Thyroid gland (tissue), 4 donors: Measurements from ENCODE around the gene TMEM170A. TPM values are rescaled to one million over a fixed set of nuclear protein-coding genes. Genes with fewer than 3 reads are reported as not detected.
"Not testable (repeated sequence)": the region's sequence is repeated elsewhere in the genome, so short reads cannot be mapped to it uniquely, and the experiment has no call there.

ENCODE experiments used
- DNase-seq, 2 donors: peaks; one replicate each; pipeline ENCODE4 v3.0.0-alpha.2; 2019
- H3K27ac ChIP-seq, 3 donors: fragments of 200-600 bp; sonication (generic); 1 replicate in 2 of 3; 2 replicates in 1 of 3; pipeline ENCODE4 v1.5.1; 2016 to 2019; ENCODE audit warnings: mild to moderate bottlenecking in 1 of 3, moderate library complexity in 1 of 3
- H3K27me3 ChIP-seq: fragments of 200-600 bp; sonication (generic); one replicate; pipeline ENCODE4 v1.5.1; 2019
- H3K36me3 ChIP-seq, 2 donors: fragments of 200-600 bp; sonication (generic); one replicate each; pipeline ENCODE4 v1.5.1; 2016 to 2019
- H3K4me1 ChIP-seq, 2 donors: fragments of 200-600 bp; sonication (generic); one replicate each; pipeline ENCODE4 v1.5.1; 2017 to 2019
- H3K4me3 ChIP-seq, 3 donors: fragments of 200-600 bp; sonication (generic); replicated peaks in 1 of 3; 1 replicate in 2 of 3; 2 replicates in 1 of 3; pipeline ENCODE4 v1.5.1; 2016; ENCODE audit warnings: mild to moderate bottlenecking in 1 of 3
- H3K9me3 ChIP-seq: fragments of 200-600 bp; sonication (generic); one replicate; pipeline ENCODE4 v1.5.1; 2017
- CTCF ChIP-seq, 6 experiments: fragments of 200-600 bp in 3 of 6; fragments of 450-650 bp in 3 of 6; sonication (generic) in 3 of 6; IDR thresholded peaks; one replicate each; pipeline ENCODE4 v1.5.1; 2016 to 2019; ENCODE audit warnings: antibody characterized with exemption in 6 of 6, mild to moderate bottlenecking in 2 of 6, inconsistent platforms in 1 of 6, moderate library complexity in 1 of 6
- POLR2A ChIP-seq, 2 donors: fragments of 450-650 bp; IDR thresholded peaks; one replicate each; pipeline ENCODE4 v1.6.1; 2017; ENCODE audit warnings: antibody characterized with exemption in 2 of 2, mild to moderate bottlenecking in 2 of 2, moderate library complexity in 1 of 2
- WGBS, 2 donors: methylation state at CpG; one replicate each; pipeline ENCODE4 v1.1.5; 2017; 5-methylcytosine and 5-hydroxymethylcytosine counted together
- intact Hi-C: fragments of 100-400 bp; cut with DNase I; formaldehyde crosslinking; loops from one replicate; pipeline ENCODE4 v1.15.1; 2023
- total RNA-seq, 4 donors: library from RNA; depleted of rRNA; stranded (reverse); fragments of >200 nt; gene quantifications; one replicate each; pipeline ENCODE4 v1.2.3, GENCODE V29; 2016

The TMEM170A gene
- total RNA-seq, 4 donors from 2014 or later = 27.1 to 41.9 (median 30.7) TPM

DNA sequence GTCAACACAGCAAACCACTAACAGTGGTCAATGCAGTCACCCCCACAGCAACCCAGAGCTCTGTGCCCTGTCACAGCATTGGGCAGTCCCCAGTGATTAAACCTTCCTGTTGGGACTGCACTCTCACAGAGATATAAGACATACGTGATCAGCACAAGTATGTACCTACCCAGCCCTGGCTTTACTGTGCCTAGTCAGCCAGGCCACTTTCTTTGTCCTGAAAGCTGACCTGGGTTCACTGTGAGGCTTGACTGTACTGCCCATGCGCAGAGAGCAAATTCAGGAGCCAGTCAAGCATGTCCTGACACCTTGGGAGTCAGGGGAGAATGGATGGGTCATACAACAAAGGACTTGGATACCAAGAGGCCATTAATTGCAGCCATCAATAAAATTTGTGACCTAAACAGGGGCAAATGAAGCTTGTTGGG, 10.9 kb upstream of the TMEM170A start:
- H3K4me1 ChIP-seq = peaks cover 0 to 5% of the 10 kb centered on the region in 2 donors
- no peak for TF ChIP-seq CTCF (IDR thresholded peaks at IDR 0.05)
- no peak for TF ChIP-seq POLR2A (IDR thresholded peaks at IDR 0.05)
- H3K27ac ChIP-seq = no peak overlapping the region
- intact Hi-C loops = loop anchor here (2.0 to 10.0 kb wide), 2 partner anchors 35 to 79 kb away; partner anchors contain the start of gene TMEM231
- DNase-seq = peak; percentile 29 to 32
- no peaks in the 10 kb centered on the region for H3K36me3 ChIP-seq
- no peak overlapping the region for H3K4me3 ChIP-seq
- no peaks in the 10 kb centered on the region for H3K27me3 ChIP-seq
- 31 to 38% methylated on average over 2 of the region's 2 CpGs for WGBS, 2 donors
- no peaks in the 10 kb centered on the region for H3K9me3 ChIP-seq

DNA sequence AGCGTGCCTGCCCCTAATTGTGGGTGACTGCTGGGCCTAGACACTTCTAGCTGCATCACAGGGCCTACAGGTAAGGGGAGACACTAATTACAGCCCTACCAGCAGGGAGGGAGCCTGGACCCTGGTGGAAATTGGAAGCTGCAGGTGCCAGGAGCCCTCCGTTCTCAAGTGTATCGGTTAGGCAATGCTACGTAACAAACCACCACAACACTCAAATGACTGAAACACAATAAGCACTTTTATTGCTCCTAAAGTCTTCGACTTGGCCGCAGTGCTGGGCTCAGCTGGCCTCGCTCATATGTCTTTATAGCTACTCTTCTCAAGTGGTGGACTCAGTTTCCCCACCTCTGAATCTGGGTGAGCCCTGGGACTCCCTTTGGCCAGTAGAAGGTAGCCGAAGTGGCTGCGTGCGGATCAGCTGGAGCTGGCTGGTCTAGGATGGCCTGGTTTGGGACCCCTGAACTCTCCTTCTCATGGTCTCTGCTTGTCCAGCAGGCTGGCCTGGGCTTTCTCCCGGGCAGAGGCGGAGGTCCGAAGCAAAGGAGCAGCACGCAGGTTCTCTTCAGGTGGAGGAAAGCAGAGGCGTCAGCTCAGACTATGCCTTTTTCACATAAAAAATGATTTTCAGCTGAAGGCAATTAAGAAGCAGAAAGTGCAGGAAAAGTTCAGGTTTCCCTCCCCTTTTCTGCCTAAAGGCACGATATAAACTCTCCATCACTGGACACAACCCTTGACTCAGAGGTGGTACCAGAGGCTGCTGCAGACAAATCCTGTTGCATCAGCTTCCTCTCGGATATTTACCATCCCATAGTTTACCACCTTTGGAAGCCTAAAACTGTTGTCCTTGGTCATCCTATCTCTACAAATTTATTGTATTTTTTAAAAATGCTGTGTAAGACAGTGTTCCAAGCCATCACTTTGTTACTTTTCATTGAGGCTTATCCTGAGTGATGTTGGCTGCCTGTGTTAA, 8.7 kb upstream of the TMEM170A start:
- no peak for TF ChIP-seq POLR2A (IDR thresholded peaks at IDR 0.05)
- TF ChIP-seq CTCF (IDR thresholded peaks at IDR 0.05) = no peak
- intact Hi-C loops = loop anchor here (5.0 to 10.0 kb wide), 2 partner anchors 82 to 289 kb away; partner anchors contain the start of gene TMEM231
- H3K9me3 ChIP-seq = no peaks in the 10 kb centered on the region
- H3K4me1 ChIP-seq = peaks cover 0 to 5% of the 10 kb centered on the region in 2 donors
- DNase-seq = no peak
- no peaks in the 10 kb centered on the region for H3K36me3 ChIP-seq
- H3K27ac ChIP-seq = no peak overlapping the region
- H3K4me3 ChIP-seq = no peak overlapping the region
- 94% methylated on average over 17 of the region's 17 CpGs for WGBS, 2 donors
- H3K27me3 ChIP-seq = no peaks in the 10 kb centered on the region

DNA sequence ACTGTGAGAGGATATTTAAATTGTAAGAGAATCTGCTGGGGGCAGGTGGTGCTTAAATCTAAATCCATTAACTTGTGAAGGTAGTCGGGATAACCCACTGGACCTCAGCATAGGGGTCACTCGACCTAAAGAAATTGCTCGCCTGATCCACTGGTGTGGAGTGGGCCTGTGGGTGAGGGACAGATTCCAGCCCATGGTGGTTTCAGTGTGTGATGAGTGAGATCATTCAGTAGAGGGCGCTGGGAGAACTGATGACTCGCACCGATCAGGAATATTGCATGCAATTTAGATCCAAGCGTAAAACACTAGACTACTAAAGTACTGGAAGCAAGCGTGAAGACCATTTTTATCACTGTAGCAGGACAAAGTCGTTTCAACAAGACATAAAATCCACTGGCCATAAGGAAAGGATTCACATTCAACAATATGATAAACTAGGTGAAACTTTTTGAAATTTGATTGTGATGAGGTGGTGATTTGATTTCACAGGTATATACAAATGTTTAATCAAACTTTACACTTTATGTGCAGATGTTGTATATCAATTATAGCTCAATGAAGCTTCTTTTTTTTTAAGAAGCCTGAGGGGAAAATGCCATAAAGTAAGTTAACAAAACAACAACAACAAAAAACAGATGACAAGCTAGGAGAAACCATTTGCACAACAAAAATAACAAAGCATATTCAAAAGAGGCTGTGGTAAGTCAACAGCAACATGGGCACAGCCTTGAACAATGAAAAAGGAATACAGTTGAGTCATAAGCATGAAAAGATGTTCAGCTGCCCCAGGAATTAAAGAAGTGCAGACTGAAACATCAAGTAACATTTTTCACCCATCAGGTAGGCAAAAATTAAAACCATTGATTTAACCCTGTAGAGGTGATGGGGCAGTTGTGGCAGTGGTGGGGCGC, 7.5 kb upstream of the TMEM170A start:
- no peak for TF ChIP-seq POLR2A (IDR thresholded peaks at IDR 0.05)
- peak; percentile 11 to 85 (median 68) for TF ChIP-seq CTCF (IDR thresholded peaks at IDR 0.05)
- no peaks in the 10 kb centered on the region for H3K9me3 ChIP-seq
- intact Hi-C loops = loop anchor here (5.0 to 10.0 kb wide), 2 partner anchors 83 to 290 kb away; partner anchors contain the start of gene TMEM231
- WGBS, 2 donors = 14 to 16% methylated on average over 9 of the region's 10 CpGs
- no peaks in the 10 kb centered on the region for H3K4me1 ChIP-seq
- no peaks in the 10 kb centered on the region for H3K27me3 ChIP-seq
- H3K27ac ChIP-seq = no peak overlapping the region
- H3K4me3 ChIP-seq = no peak overlapping the region
- no peaks in the 10 kb centered on the region for H3K36me3 ChIP-seq
- DNase-seq = peak; percentile 61 to 65

- Histone ChIP-seq H3K27ac (no peak overlapping the region), H3K4me1 (peaks cover 6 to 11% of the 10 kb centered on the region in 2 donors), H3K36me3 (no peaks in the 10 kb centered on the region), H3K4me3 (no peak overlapping the region), H3K9me3 (no peaks in the 10 kb centered on the region), H3K27me3 (no peaks in the 10 kb centered on the region)
- WGBS, 2 donors = 82 to 84% methylated on average over 2 of the region's 2 CpGs
- intact Hi-C loops = no loop called here
- no peak for TF ChIP-seq POLR2A (IDR thresholded peaks at IDR 0.05)
- TF ChIP-seq CTCF (IDR thresholded peaks at IDR 0.05) = no peak
- DNase-seq = no peak
Measured at GRCh38 chr16:75466760-75467159, 2.3 kb upstream of the TMEM170A start.

GRCh38 chr16:75463389-75464121, 934 bp downstream of the TMEM170A start:
- intact Hi-C loops = loop anchor here (2.0 kb wide), 1 partner anchor 31 kb away; the partner anchor contains the start of gene CFDP1
- H3K36me3 ChIP-seq, H3K27me3 ChIP-seq, H3K9me3 ChIP-seq: not testable (repeated sequence)
- Histone ChIP-seq H3K4me1 (peaks cover 6 to 16% of the 10 kb centered on the region in 2 donors), H3K4me3 (peak overlapping the region; percentile 64 to 89 (median 84)), H3K27ac (peak overlapping the region; percentile 82 to 95 (median 86))
- peak; percentile 41 to 67 for DNase-seq
- 3 to 5% methylated on average over 19 to 24 of the region's 39 CpGs for WGBS, 2 donors
